HEK293 (cell line): ENCODE results near the gene PTK7.

Source experiments
- CTCF ChIA-PET: fragments of 350-600 bp; formaldehyde crosslinking; extraction: SDS; loops from one replicate; lab custom pipeline; 2021; ENCODE audit warnings: antibody characterized with exemption; lab: Yijun Ruan, JAX
- POLR2A ChIA-PET: fragments of 300-600 bp; formaldehyde crosslinking; extraction: SDS; loops from one replicate; lab custom pipeline; 2020; ENCODE audit warnings: antibody characterized with exemption, inconsistent platforms; lab: Yijun Ruan, JAX
- H3K27ac ChIP-seq: fragments of 200-500 bp; sonication (Bioruptor generic); 2 replicates; pipeline ENCODE4 v1.5.1; 2014; ENCODE audit warnings: low read depth, low read length, control low read depth, inconsistent platforms; ENCODE audit errors: extremely low read depth
- H3K36me3 ChIP-seq, 2 experiments: fragments of 200-500 bp in 1 of 2; sonication (Bioruptor generic) in 1 of 2; 1 replicate in 1 of 2; 2 replicates in 1 of 2; pipeline ENCODE4 v1.5.1; 2014 to 2017; ENCODE audit warnings: inconsistent platforms in 2 of 2, low read length in 2 of 2; ENCODE audit not compliant: control insufficient read depth in 2 of 2, insufficient read depth in 1 of 2
- H3K4me1 ChIP-seq: fragments of 200-500 bp; sonication (Bioruptor generic); 2 replicates; pipeline ENCODE4 v1.5.1; 2014; ENCODE audit warnings: mild to moderate bottlenecking, low read length, inconsistent platforms; ENCODE audit not compliant: control insufficient read depth, insufficient read depth
- H3K4me3 ChIP-seq: 2 replicates; pipeline ENCODE4 v1.5.1; 2011; ENCODE audit warnings: low read depth, mild to moderate bottlenecking, control low read depth, low read length, moderate library complexity
- H3K9me3 ChIP-seq: fragments of 200-500 bp; sonication (Bioruptor generic); 2 replicates; pipeline ENCODE4 v1.5.1; 2014; ENCODE audit warnings: low read depth, low read length, inconsistent platforms; ENCODE audit not compliant: control insufficient read depth, insufficient read depth
- GFI1B ChIP-seq: fragments of 450-650 bp; formaldehyde crosslinking; IDR thresholded peaks from 2 replicates; pipeline ENCODE4 v1.5.1; 2016; ENCODE audit warnings: missing biosample characterization, missing genetic modification characterization
- GLIS1 ChIP-seq: fragments of 450-650 bp; formaldehyde crosslinking; IDR thresholded peaks from 2 replicates; pipeline ENCODE4 v1.5.1; 2016; ENCODE audit warnings: missing biosample characterization, missing genetic modification characterization
- HOXC10 ChIP-seq: sonication (generic); formaldehyde crosslinking; IDR thresholded peaks from 2 replicates; pipeline ENCODE4 v1.8.1; 2023; ENCODE audit warnings: mild to moderate bottlenecking, missing genetic modification reagents
- PRDM1 ChIP-seq: fragments of 450-650 bp; formaldehyde crosslinking; IDR thresholded peaks from 2 replicates; pipeline ENCODE4; 2016; ENCODE audit warnings: missing biosample characterization, missing genetic modification characterization
- RBAK ChIP-seq: fragments of 450-650 bp; formaldehyde crosslinking; IDR thresholded peaks from 2 replicates; pipeline ENCODE4 v1.5.1; 2016; ENCODE audit warnings: missing biosample characterization, missing genetic modification characterization
- SCRT2 ChIP-seq: fragments of 450-650 bp; formaldehyde crosslinking; IDR thresholded peaks from 2 replicates; pipeline ENCODE4 v1.5.1; 2016; ENCODE audit warnings: missing biosample characterization, missing genetic modification characterization
- ZBTB17 ChIP-seq: fragments of 450-650 bp; formaldehyde crosslinking; IDR thresholded peaks from 2 replicates; pipeline ENCODE4 v1.5.1; 2016; ENCODE audit warnings: missing biosample characterization, missing genetic modification characterization
- ZBTB6 ChIP-seq: fragments of 450-650 bp; formaldehyde crosslinking; IDR thresholded peaks from 2 replicates; pipeline ENCODE4 v1.5.1; 2017; ENCODE audit warnings: missing biosample characterization, missing genetic modification characterization
- ZEB2 ChIP-seq: fragments of 450-650 bp; formaldehyde crosslinking; IDR thresholded peaks from 2 replicates; pipeline ENCODE4 v1.5.1; 2016; ENCODE audit warnings: missing biosample characterization, missing genetic modification characterization
- ZFP3 ChIP-seq: fragments of 450-650 bp; formaldehyde crosslinking; IDR thresholded peaks from 2 replicates; pipeline ENCODE4 v1.5.1; 2016; ENCODE audit warnings: low read depth, missing biosample characterization, missing genetic modification characterization
- ZIC2 ChIP-seq: fragments of 450-650 bp; formaldehyde crosslinking; IDR thresholded peaks from 2 replicates; pipeline ENCODE4 v1.5.1; 2016; ENCODE audit warnings: missing biosample characterization, missing genetic modification characterization
- ZNF140 ChIP-seq: fragments of 450-650 bp; formaldehyde crosslinking; IDR thresholded peaks from 2 replicates; pipeline ENCODE4 v1.5.1; 2016; ENCODE audit warnings: missing biosample characterization, missing genetic modification characterization
- ZNF341 ChIP-seq: fragments of 450-650 bp; formaldehyde crosslinking; IDR thresholded peaks from 2 replicates; pipeline ENCODE4; 2016; ENCODE audit warnings: low read depth, missing biosample characterization, missing genetic modification characterization
- ZNF398 ChIP-seq: fragments of 450-650 bp; formaldehyde crosslinking; IDR thresholded peaks from 2 replicates; pipeline ENCODE4 v1.5.1; 2017; ENCODE audit warnings: missing biosample characterization, missing genetic modification characterization
- ZNF426 ChIP-seq: fragments of 450-650 bp; formaldehyde crosslinking; IDR thresholded peaks from 2 replicates; pipeline ENCODE4 v1.5.1; 2017; ENCODE audit warnings: missing biosample characterization, missing genetic modification characterization, mild to moderate bottlenecking, inconsistent platforms, moderate library complexity
- ZNF473 ChIP-seq: fragments of 450-650 bp; formaldehyde crosslinking; IDR thresholded peaks from 2 replicates; pipeline ENCODE4 v1.5.1; 2017; ENCODE audit warnings: missing biosample characterization, missing genetic modification characterization
- ZNF521 ChIP-seq: fragments of 450-650 bp; formaldehyde crosslinking; IDR thresholded peaks from 2 replicates; pipeline ENCODE4 v1.5.1; 2017; ENCODE audit warnings: missing biosample characterization, mild to moderate bottlenecking, missing genetic modification characterization
- ZNF571 ChIP-seq: fragments of 450-650 bp; formaldehyde crosslinking; IDR thresholded peaks from 2 replicates; pipeline ENCODE4 v1.5.0; 2017; ENCODE audit warnings: missing biosample characterization, missing genetic modification characterization
- ZNF623 ChIP-seq: fragments of 450-650 bp; formaldehyde crosslinking; IDR thresholded peaks from 2 replicates; pipeline ENCODE4 v1.5.1; 2016; ENCODE audit warnings: missing biosample characterization, missing genetic modification characterization
- ZNF843 ChIP-seq: fragments of 450-650 bp; formaldehyde crosslinking; IDR thresholded peaks from 2 replicates; pipeline ENCODE4 v1.5.1; 2016; ENCODE audit warnings: missing biosample characterization, missing genetic modification characterization

PTK7 gene

GRCh38 chr6:43034190-43034525, 42.0 kb upstream of the PTK7 start (continued):
- TF ChIP-seq ZBTB17 (no peak), GLIS1 (tag by site-specific recombination) (no peak), GFI1B (tag by site-specific recombination) (no peak), ZNF341 (tag by site-specific recombination) (no peak), HOXC10 (CRISPR knock-in tag) (no peak)
- TF ChIP-seq, all 188 proteins: peak for 0

GRCh38 chr6:43035495-43036194, 40.5 kb upstream of the PTK7 start:
- Histone ChIP-seq H3K9me3 (no peaks in the 10 kb centered on the region), H3K4me3 (no peak overlapping the region), H3K4me1 (no peaks in the 10 kb centered on the region), H3K27ac (0 out of 2 replicates have a peak overlapping the region, but pooled peaks have one; percentile 37), H3K36me3 (peaks cover 41 to 79% of the 10 kb centered on the region in 2 experiments)
- TF ChIP-seq ZIC2 (tag by site-specific recombination) (0 out of 2 replicates have a peak, but pooled peaks have one; percentile 19), ZNF843 (tag by site-specific recombination) (no peak), ZNF426 (no peak), ZNF398 (tag by site-specific recombination) (no peak)
- CTCF ChIA-PET = interaction anchor here (0.6 to 1.4 kb wide), 4 partner anchors 10 to 108 kb away, joined by 3 to 4 read pairs (median 3); no protein-coding TSS in a partner anchor
- POLR2A ChIA-PET = interaction anchor here (0.6 to 5.0 kb wide), 7 partner anchors 10 to 41 kb away, joined by 3 to 22 read pairs (median 4); partner anchors contain the start of genes CUL7, KLC4, KLHDC3 and MEA1

- ChIA-PET CTCF (interaction anchor here (1.5 kb wide), 1 partner anchor 107 kb away, joined by 3 read pairs; no protein-coding TSS in a partner anchor), POLR2A (interaction anchor here (0.7 to 5.0 kb wide), 5 partner anchors 16 to 1301 kb away, joined by 3 to 22 read pairs (median 3); partner anchors contain the start of genes CUL7, KLHDC3, MEA1 and RRP36)
- Histone ChIP-seq H3K27ac (no peak overlapping the region), H3K4me1 (no peaks in the 10 kb centered on the region), H3K4me3 (no peak overlapping the region), H3K9me3 (no peaks in the 10 kb centered on the region), H3K36me3 (peaks cover 48 to 84% of the 10 kb centered on the region in 2 experiments)
- no peak for TF ChIP-seq ZEB2 (tag by site-specific recombination)
- no peak for TF ChIP-seq SCRT2 (tag by site-specific recombination)
- no peak for TF ChIP-seq ZNF521 (tag by site-specific recombination)
- TF ChIP-seq ZNF140 (tag by site-specific recombination) = no peak
- no peak for TF ChIP-seq ZFP3 (tag by site-specific recombination)
- TF ChIP-seq ZNF473 (tag by site-specific recombination) = no peak
Observed at GRCh38 chr6:43036712-43037111, 39.4 kb upstream of the PTK7 start.

GRCh38 chr6:43037197-43037596, 38.9 kb upstream of the PTK7 start:
- ChIA-PET CTCF (interaction anchor here (0.7 to 1.5 kb wide), 4 partner anchors 14 to 399 kb away, joined by 3 to 4 read pairs (median 3); no protein-coding TSS in a partner anchor), POLR2A (interaction anchor here (0.7 to 5.0 kb wide), 4 partner anchors 16 to 1138 kb away, joined by 3 to 22 read pairs (median 8); partner anchors contain the start of genes CUL7 and RRP36)
- peaks cover 44 to 83% of the 10 kb centered on the region in 2 experiments for H3K36me3 ChIP-seq
- no peak overlapping the region for H3K27ac ChIP-seq
- H3K4me1 ChIP-seq = no peaks in the 10 kb centered on the region
- no peak for TF ChIP-seq PRDM1 (tag by site-specific recombination)
- no peak for TF ChIP-seq RBAK (tag by site-specific recombination)
- TF ChIP-seq ZNF571 (tag by site-specific recombination) = no peak
- TF ChIP-seq ZNF623 (tag by site-specific recombination) = no peak
- no peak for TF ChIP-seq ZBTB6 (tag by site-specific recombination)
- H3K4me3 ChIP-seq = no peak overlapping the region
- H3K9me3 ChIP-seq = no peaks in the 10 kb centered on the region
